GM23338 (cell line): ENCODE measurements around the gene LAMA4. TPM values are rescaled to one million over a fixed set of nuclear protein-coding genes. Genes with fewer than 3 reads are reported as not detected.

Experiments used
- ATAC-seq: fragments of 200-7000 bp; cut with Tn5 transposase; 3 replicates; pipeline ENCODE4 v1.9.1; 2020
- DNase-seq: peaks from one replicate; pipeline ENCODE4 v3.0.0-alpha.2; 2015; ENCODE audit warnings: low spot score
- H2AFZ ChIP-seq: fragments of 200-600 bp; sonication (generic); 2 replicates; pipeline ENCODE4 v1.8.0; 2016; ENCODE audit warnings: antibody characterized with exemption, mild to moderate bottlenecking, moderate library complexity
- H3F3A ChIP-seq: fragments of 200-600 bp; sonication (generic); replicated peaks from 2 replicates; pipeline ENCODE4 v1.8.0; 2017; ENCODE audit warnings: antibody characterized with exemption, mixed run types, low read depth
- H3K27ac ChIP-seq: fragments of 200-600 bp; sonication (generic); 2 replicates; pipeline ENCODE4 v1.6.1; 2016; ENCODE audit warnings: low read depth
- H3K27me3 ChIP-seq: fragments of 200-600 bp; sonication (generic); 2 replicates; pipeline ENCODE4 v1.8.0; 2016; ENCODE audit warnings: mild to moderate bottlenecking, mixed run types, moderate library complexity; ENCODE audit not compliant: insufficient read depth
- H3K36me3 ChIP-seq: fragments of 200-600 bp; sonication (generic); 2 replicates; pipeline ENCODE4 v1.8.0; 2016; ENCODE audit warnings: mild to moderate bottlenecking; ENCODE audit not compliant: insufficient read depth
- H3K4me1 ChIP-seq: fragments of 200-600 bp; sonication (generic); 2 replicates; pipeline ENCODE4 v1.8.0; 2016; ENCODE audit warnings: mild to moderate bottlenecking, moderate library complexity; ENCODE audit not compliant: insufficient read depth
- H3K4me2 ChIP-seq: fragments of 200-600 bp; sonication (generic); 2 replicates; pipeline ENCODE4 v1.7.1; 2017; ENCODE audit warnings: mixed run types
- H3K4me3 ChIP-seq: fragments of 200-600 bp; sonication (generic); 2 replicates; pipeline ENCODE4 v1.6.1; 2016; ENCODE audit warnings: mixed run types
- H3K79me2 ChIP-seq: fragments of 200-600 bp; sonication (generic); replicated peaks from 2 replicates; pipeline ENCODE4 v1.8.0; 2017; ENCODE audit warnings: mild to moderate bottlenecking; ENCODE audit not compliant: insufficient read depth
- H3K9me2 ChIP-seq: fragments of 200-600 bp; sonication (generic); 2 replicates; pipeline ENCODE4 v1.8.0; 2017; ENCODE audit not compliant: insufficient read depth
- H4K20me1 ChIP-seq: fragments of 200-600 bp; sonication (generic); replicated peaks from 2 replicates; pipeline ENCODE4 v1.8.0; 2017; ENCODE audit warnings: mild to moderate bottlenecking; ENCODE audit not compliant: insufficient read depth
- H3K27ac Mint-ChIP-seq: 2 replicates; pipeline ENCODE4 v1.8.0; 2020; ENCODE audit warnings: inconsistent platforms, mild to moderate bottlenecking, moderate library complexity, mixed read lengths
- H3K27me3 Mint-ChIP-seq: 3 replicates; pipeline ENCODE4 v1.8.0; 2022; ENCODE audit warnings: low read depth, mild to moderate bottlenecking, moderate library complexity, mixed read lengths, inconsistent platforms; ENCODE audit not compliant: insufficient read depth, poor library complexity
- H3K36me3 Mint-ChIP-seq: 3 replicates; pipeline ENCODE4 v1.8.0; 2021; ENCODE audit warnings: low read depth, mild to moderate bottlenecking, inconsistent platforms, moderate library complexity, mixed read lengths
- H3K4me1 Mint-ChIP-seq: 3 replicates; pipeline ENCODE4 v1.8.0; 2020; ENCODE audit warnings: mild to moderate bottlenecking, inconsistent platforms, mixed read lengths
- H3K4me3 Mint-ChIP-seq: 3 replicates; pipeline ENCODE4 v1.8.0; 2021; ENCODE audit warnings: moderate library complexity, mild to moderate bottlenecking, inconsistent platforms, mixed read lengths
- H3K9me3 Mint-ChIP-seq: 3 replicates; pipeline ENCODE4 v1.8.0; 2020; ENCODE audit warnings: moderate library complexity, mild to moderate bottlenecking, inconsistent platforms, mixed read lengths
- CREB1 ChIP-seq: fragments of 250-450 bp; sonication (Bioruptor Pico); IDR thresholded peaks from 2 replicates; pipeline ENCODE4 v1.5.0; 2020; ENCODE audit warnings: low read depth, mild to moderate bottlenecking, moderate library complexity
- EZH2 ChIP-seq: fragments of 200-600 bp; sonication (generic); IDR thresholded peaks from one replicate; pipeline ENCODE4 v1.8.0; 2017; ENCODE audit warnings: antibody characterized with exemption, mild to moderate bottlenecking, low read depth; ENCODE audit not compliant: unreplicated experiment
- ZNF114 ChIP-seq: fragments of 250-450 bp; sonication (Bioruptor Pico); IDR thresholded peaks from 2 replicates; pipeline ENCODE4 v1.5.0; 2020; ENCODE audit warnings: mild to moderate bottlenecking, moderate library complexity
- ZNF331 ChIP-seq: fragments of 250-450 bp; sonication (Bioruptor Pico); IDR thresholded peaks from 2 replicates; pipeline ENCODE4 v1.5.0; 2020; ENCODE audit warnings: low read depth, mild to moderate bottlenecking, moderate library complexity
- ZNF462 ChIP-seq: fragments of 250-450 bp; sonication (Bioruptor Pico); IDR thresholded peaks from 2 replicates; pipeline ENCODE4 v1.5.0; 2020; ENCODE audit warnings: mild to moderate bottlenecking, moderate library complexity
- polyA plus RNA-seq: library from polyadenylated mRNA; unstranded; fragments of >200 nt; fragmentation: Nextera tagmentation; extraction: Ambion mirVana; gene quantifications from 2 replicates; pipeline ENCODE4 v1.2.1, GENCODE V29; 2016
- total RNA-seq: library from RNA; depleted of rRNA; stranded (reverse); fragments of >200 nt; shearing (Covaris generic); gene quantifications from 2 replicates; pipeline ENCODE4 v1.2.3, GENCODE V29; 2014
- TF ChIP-seq, protein P1 (sequence below): IDR thresholded peaks from 2 replicates; pipeline ENCODE4 v1.6.1; 2016; ENCODE audit warnings: antibody characterized with exemption

LAMA4 gene
- total and polyA plus RNA-seq, 2 experiments from 2014 or later = 1.7 to 2.8 TPM

DNA sequence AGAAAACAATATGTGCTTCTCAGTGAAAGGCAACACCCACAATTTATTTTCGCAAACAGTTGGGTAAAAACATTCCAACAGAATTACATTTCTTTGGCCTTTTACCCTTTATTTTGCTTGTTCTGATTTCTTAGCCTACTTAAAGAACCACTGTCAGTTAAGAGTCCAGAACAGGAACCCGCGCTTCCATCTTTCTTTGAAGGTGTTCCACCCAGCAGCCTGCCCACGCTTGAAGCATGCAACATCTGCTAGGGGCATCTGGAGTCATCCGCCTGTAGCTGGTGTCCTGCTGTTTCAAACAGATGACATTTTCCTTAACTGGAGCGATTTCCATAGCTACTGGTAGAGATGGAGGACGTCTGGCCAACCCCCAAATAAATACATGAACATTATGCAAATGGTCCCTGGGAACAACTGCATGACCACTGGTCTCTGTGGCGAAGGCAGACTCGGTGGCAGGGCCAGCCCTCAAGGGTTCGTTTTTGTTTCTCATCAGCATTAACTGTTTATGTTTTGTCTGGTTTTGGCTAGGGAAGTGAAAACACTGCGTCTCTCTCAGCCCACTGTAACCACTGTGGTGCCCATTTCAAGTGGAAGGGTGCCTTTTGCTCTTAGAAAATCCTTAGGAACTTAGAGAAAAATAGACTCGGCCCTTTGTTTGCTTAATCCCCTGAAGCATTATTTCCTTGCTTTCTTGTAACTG, 51.6 kb downstream of the LAMA4 start:
- no peaks in the 10 kb centered on the region for H4K20me1 ChIP-seq

More for the DNA sequence above, 51.6 kb downstream of the LAMA4 start:
- H3K9me2 ChIP-seq = peaks cover 20% of the 10 kb centered on the region
- peak overlapping the region; percentile 57; the same call in 1 of the 2 replicates for H2AFZ ChIP-seq
- peaks cover 9% of the 10 kb centered on the region; the same call in 2 of the 3 replicates for H3K9me3 Mint-ChIP-seq
- ATAC-seq (no peak), DNase-seq (no peak)
- peaks cover 39% of the 10 kb centered on the region for H3K4me1 ChIP-seq
- no peak overlapping the region for H3K4me3 Mint-ChIP-seq
- no peaks in the 10 kb centered on the region for H3K79me2 ChIP-seq
- no peaks in the 10 kb centered on the region for H3K27me3 ChIP-seq
- H3K27ac ChIP-seq = no peak overlapping the region
- H3K4me3 ChIP-seq = no peak overlapping the region
- H3K27ac Mint-ChIP-seq = no peak overlapping the region
- peaks cover 4% of the 10 kb centered on the region; the same call in 2 of the 3 replicates for H3K36me3 Mint-ChIP-seq
- no peak for TF ChIP-seq EZH2
- TF ChIP-seq CREB1 (CRISPR knock-in tag) = no peak
- TF ChIP-seq, protein P1, sequence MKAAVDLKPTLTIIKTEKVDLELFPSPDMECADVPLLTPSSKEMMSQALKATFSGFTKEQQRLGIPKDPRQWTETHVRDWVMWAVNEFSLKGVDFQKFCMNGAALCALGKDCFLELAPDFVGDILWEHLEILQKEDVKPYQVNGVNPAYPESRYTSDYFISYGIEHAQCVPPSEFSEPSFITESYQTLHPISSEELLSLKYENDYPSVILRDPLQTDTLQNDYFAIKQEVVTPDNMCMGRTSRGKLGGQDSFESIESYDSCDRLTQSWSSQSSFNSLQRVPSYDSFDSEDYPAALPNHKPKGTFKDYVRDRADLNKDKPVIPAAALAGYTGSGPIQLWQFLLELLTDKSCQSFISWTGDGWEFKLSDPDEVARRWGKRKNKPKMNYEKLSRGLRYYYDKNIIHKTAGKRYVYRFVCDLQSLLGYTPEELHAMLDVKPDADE = no peak
- no peak for TF ChIP-seq ZNF331 (CRISPR knock-in tag)
- TF ChIP-seq ZNF462 (CRISPR knock-in tag) = no peak
- no peak for TF ChIP-seq ZNF114 (CRISPR knock-in tag)
- peaks cover 60% of the 10 kb centered on the region for H3K4me1 Mint-ChIP-seq
- no peaks in the 10 kb centered on the region for H3K36me3 ChIP-seq
- H3F3A ChIP-seq = no peaks in the 10 kb centered on the region
- peaks cover 2% of the 10 kb centered on the region for H3K27me3 Mint-ChIP-seq
- no peak overlapping the region for H3K4me2 ChIP-seq
